ENCODE measurements around the gene WARS2.

DNA sequence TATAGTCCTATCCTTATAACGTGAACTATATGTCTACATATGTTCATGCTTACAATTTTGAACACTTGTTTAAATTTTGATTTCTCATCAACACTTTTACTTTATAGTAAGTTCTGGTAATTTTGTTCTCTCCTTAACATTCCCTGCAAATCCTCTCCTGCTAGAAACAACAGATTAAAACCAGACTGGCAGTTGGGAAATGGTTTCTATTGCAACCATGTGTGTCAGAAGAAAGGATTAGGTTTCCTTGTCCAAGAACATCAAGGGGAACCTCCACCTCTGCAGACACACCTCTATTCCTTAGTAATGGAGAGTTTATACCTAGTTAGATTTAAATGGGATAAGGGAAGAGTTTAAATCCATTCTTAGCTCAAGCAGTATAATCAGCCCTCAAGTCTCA is 3.3 kb upstream of the WARS2 start:
- TF ChIP-seq POLR2AphosphoS5 (IDR thresholded peaks at IDR 0.05; ENCODE audit: low read depth, low read length) (no peak), POLR2A (IDR thresholded peaks at IDR 0.05; ENCODE audit: low read depth, low read length) (no peak), TAF1 (IDR thresholded peaks at IDR 0.05; ENCODE audit: low read depth, low read length) (no peak), SPI1 (IDR thresholded peaks at IDR 0.05; ENCODE audit: low read depth, low read length) (no peak), PAX5 (IDR thresholded peaks at IDR 0.05; ENCODE audit: insufficient read depth, low read length, severe bottlenecking) (no peak), POU2F2 (IDR thresholded peaks at IDR 0.05; ENCODE audit: low read depth, low read length) (no peak)
